Activated CD8-positive, alpha-beta memory T cell treated with anti-CD3 and anti-CD28 coated beads for 24 hours (primary cell): ENCODE results near the gene FKRP.
A peak's percentile ranks its signal among the peaks of the same experiment; 100 is the strongest.
"Not testable (repeated sequence)": the region's sequence is repeated elsewhere in the genome, so short reads cannot be mapped to it uniquely, and the experiment has no call there.

Source experiments
- DNase-seq: peaks from one replicate; pipeline ENCODE4 v3.0.0-alpha.2; 2020

FKRP gene

GRCh38 chr19:46759817-46760333, 14.0 kb downstream of the FKRP start:
- no peak for DNase-seq

- no peak for DNase-seq
These were observed 14.5 kb downstream of the FKRP start for GRCh38 chr19:46760363-46760762.

- not testable (repeated sequence) for DNase-seq
These were observed 15.0 kb downstream of the FKRP start for GRCh38 chr19:46760897-46761296.

GRCh38 chr19:46761418-46761831, 15.6 kb downstream of the FKRP start:
- DNase-seq = no peak

DNA sequence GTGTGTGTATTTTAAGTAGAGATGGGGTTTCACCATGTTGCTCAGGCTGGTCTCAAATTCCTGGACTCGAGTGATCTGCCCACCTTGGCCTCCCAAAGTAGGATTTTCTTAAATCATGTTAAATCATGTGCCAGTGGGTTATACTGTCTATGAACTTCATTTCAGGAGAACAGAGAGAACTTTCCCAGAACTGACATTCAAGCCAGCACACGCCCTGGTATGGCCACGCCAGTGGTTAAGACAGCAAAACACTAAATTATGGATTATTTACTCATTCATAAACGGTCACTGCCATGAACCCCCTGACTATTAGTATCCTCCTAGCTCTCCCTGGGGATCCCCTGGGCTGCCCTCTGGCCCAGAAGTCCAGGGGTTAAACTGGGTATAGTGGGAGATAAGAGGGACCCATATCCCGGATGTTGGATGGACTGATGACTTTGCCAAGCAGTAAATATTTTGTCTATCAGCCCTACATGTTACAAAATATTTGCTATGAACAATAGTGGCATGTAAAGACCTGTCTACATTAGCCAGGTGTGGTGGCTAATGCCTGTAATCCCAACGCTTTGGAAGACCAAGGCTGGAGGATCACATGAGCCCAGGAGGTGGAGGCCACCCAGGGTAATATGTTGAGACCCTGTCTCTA, 16.5 kb downstream of the FKRP start:
- DNase-seq = no peak

DNA sequence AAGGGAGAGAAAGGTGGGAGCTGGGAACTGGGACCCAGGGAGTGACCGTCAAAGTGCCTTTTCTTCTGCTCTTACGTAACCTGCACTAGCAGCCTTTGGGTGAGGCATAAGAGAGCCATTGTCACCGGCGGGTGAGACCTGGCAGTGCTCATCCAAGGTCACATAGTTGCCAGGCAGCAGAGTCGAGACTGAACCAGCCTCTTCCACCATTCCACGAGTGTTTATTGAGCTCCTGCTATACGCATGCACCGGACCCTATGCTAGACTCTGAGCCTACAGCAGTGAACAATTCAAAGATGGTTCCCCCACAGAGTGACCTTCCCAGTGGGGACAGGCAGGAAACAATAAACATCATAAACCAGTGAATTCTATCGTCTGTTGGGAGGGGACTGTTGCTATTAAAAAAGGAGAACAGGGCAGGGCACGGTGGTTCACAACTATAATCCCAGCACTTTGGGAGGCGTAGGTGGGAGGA, 19.0 kb downstream of the FKRP start:
- DNase-seq = no peak

DNA sequence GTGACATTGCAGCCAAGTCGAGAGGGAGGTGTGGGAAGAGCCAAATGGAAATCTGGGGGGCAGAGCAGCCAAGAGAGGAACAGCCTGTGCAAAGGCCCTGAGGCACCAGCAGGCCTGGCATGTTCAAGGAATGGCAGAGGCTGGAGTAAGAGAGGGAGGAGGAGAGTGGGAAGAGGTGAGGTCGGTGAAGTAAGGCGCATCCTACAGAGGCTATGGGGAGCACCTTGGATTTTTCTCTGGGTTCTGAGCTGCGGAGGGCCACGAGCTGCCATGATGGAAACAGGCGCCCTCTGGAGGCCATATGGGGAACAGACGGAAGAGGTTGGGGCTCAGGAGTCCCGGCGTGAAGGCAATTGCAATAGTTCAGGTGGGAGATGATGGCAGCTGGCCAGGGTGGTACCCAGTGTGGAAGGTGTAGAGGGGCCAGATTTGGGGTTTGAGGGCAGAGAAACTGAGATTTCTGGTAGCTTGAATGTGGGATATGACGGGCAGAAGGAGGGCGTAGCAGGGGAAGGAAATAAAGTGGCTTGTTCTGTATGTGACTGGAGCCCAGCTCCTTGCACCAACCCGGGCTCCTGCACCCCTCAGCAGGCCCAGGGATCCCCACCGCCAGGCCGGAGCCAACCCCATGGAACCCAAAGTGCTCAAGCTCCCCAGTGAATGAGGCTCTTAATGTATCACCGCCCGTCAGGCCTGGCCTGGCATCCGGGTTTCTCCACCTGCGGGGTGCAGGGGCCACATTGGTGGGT, 20.9 kb downstream of the FKRP start:
- DNase-seq = peak; percentile 82

DNA sequence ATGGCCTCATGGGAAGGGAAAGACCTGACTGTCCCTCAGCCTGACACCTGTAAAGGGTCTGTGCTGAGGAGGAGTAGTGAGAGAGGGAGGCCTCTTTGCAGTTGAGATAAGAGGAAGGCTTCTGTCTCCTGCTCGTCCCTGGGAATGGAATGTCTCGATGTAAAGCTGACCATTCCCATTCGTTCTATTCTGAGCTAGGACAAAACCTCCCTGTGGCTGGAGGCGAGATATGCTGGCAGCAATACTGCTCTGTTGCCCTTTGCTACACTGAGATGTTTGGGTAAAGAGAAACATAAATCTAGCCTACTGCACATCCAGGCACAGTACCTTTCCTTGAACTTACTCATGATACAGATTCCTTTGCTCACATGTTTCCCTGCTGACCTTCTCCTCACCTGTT, 22.9 kb downstream of the FKRP start:
- DNase-seq = not testable (repeated sequence)

DNA sequence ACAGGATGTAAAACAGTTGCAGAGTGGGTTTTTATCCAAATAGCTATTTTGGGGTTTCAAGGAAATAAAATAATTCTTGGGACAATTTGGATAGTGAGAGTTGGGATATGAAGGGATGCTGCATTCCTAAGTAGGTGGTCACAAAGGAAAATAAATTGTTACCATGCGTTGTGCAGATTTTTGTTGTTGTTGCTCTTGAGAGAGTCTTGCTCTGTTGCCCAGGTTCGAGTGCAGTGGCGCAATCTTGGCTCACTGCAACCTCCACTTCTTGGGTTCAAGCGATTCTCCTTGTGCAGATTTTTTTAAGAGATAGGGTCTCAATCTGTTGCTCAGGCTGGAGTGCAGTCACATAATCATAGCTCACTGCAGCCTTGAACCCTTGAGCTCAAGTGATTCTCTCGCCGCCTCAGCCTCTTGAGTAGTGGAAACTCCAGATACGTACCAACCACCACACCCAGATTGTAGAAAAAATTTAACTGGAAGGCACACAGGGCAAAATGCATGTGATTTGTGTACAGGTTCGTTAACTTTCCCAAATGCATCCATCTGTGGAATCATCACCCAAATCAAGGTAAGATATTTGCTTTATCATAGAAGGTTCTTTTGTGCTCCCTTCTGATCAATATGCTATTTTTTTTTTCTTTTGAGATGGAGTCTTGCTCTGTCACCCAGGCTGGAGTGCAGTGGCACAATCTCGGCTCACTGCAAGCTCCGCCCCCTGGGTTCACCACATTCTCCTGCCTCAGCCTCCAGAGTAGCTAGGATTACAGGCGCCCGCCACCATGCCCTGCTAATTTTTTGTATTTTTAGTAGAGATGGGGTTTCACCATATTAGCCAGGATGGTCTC, 26.5 kb downstream of the FKRP start:
- no peak for DNase-seq

DNA sequence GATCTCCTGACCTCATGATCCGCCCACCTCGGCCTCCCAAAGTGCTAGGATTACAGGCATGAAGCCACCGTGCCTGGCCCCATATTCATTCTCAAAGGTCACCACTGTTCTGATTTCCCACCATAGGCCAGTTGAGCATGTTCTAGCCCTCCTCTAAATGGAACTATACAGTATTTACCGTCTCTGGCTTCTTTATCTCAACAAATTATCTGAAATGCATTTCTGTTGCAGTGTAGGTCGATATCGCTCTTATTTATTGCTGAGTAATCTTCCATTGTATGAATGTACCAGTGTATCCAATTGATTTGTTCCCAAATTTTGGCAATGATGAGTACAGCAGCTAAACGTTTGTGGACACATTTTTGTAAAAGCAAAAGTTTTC, 27.2 kb downstream of the FKRP start:
- DNase-seq = no peak

DNA sequence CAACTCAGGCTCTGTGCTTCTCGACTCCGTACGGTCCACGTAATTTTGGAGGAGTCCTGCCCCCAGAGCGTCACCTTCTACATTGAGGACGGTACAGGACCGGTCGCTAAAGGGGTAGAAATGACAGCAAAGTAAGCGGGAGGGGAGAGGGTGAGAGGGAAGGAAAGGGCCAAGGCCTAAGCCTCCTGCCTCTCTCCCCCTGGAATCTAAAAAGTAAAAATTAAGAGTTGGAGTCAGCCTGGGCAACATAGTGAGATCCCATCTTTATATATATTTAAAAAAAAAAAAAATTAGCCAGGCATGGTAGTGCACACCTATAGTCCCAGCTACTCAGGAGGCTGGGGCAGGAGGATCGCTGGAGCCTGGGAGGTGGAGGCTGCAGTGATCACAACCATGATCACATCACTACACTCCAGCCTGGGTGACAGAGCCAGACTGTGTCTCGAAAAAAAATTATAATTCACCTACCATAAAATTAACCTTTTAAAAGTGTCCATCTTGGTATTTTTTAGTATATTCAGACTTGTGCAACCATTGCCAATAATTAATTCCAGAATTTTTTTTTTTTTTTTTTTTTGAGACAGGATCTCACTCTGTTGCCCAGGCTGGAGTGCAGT, 29.9 kb downstream of the FKRP start:
- no peak for DNase-seq

DNA sequence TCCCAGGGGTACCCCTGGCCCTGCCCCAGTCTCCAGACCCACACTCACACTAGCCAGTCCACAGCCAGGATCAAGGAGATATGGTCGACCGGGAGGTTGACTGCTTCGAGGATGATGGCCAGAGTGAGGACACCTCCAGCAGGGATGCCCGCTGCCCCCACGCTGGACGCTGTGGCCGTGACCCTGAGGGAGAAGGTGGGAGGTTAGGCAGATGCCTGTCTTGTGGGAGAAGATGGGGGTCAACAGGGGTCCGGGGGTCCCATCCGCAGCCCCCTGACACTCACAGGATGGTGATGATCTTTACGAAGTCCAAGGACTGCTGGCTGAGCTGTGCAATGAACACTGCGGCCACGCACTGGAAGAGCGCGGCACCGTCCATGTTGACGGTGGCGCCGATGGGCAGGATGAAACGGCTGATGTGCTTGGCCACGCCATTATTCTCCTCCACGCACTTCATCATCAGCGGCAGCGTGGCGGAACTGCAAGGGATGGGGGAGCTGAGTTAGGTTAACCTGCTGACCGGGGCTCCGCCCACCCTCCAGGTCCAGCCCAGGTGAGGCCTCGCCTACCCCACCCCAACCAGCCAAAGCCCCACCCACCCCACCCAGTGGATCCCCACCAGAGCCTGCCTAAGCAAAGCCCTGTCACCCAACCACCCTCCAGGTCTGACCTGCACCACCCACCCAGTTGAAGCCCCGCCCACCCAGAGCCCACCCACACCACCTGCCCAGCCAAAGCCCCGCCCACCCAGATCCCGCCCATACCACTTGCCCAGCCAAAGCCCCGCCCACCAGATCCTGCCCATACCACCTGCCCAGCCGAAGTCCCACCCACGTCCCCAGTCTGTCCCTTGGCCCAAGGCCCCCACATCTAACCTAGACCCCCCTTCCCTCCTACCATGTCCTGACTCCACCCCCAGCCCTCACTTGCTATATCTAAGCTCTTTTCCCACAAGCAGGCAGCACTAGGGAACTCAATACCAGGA, 31.4 kb downstream of the FKRP start:
- DNase-seq = no peak

- not testable (repeated sequence) for DNase-seq
These were observed 32.2 kb downstream of the FKRP start for GRCh38 chr19:46777956-46778645.

- DNase-seq = no peak
These were observed 36.6 kb downstream of the FKRP start for GRCh38 chr19:46782355-46783019.

GRCh38 chr19:46783670-46784069, 37.8 kb downstream of the FKRP start:
- DNase-seq = no peak

DNA sequence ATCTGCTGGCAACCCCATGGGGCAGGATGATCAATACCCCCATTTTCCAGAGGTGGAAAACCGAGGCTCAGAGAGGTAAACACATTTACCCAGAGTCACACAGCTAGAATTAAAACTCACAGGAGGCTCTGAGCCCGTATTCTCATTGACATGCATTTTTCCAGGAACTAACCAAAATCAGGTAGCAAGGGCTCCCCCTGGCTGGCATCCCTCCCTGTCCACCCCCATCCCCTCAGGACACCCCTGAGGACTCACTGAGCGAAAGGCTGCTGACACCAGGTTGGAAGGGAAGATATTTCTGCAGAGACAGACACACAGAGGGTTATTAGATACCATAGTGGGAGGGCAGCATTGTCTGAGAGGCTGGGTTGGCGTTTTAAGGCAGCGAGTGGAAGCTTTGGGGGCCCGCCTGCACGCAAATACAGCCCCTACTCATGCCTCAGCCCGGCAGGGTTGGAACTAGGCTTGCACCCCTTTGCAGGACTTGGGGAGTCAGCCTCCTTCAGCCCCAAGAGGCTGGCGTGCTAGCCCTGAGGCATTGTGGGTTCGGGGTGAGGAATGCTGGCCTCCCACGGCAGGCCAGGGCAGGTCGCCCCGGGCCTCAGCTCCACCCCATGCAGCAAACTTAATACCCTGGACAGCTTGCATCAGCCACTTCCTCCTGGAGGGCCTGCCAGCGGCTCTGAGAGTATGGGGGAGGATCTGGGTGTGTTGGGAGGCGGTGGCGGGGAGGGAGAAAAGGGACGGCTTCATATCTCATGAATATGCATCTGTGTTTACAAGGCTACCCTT, 38.6 kb downstream of the FKRP start:
- DNase-seq = peak; percentile 86

GRCh38 chr19:46785054-46785979, 39.5 kb downstream of the FKRP start:
- no peak for DNase-seq

DNA sequence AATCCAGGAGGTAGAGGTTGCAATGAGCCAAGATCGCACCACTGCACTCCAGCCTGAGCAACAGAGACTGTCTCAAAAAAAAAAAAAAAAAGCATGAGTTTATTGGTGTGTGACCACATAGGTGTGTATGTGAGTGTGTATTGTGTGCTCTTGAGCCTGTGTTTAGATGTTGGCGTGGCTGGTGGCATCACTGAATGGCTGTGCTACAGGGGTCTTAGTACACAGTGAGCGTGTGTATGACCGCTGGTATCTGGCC, 40.1 kb downstream of the FKRP start:
- no peak for DNase-seq
